Left forelimb (tissue), 1 donor: Measurements from ENCODE around the gene TCF7L2.

Experiments
- DNase-seq: peaks from one replicate; pipeline ENCODE4 v3.0.0-alpha.2; 2018; ENCODE audit warnings: low spot score

The TCF7L2 gene

DNA sequence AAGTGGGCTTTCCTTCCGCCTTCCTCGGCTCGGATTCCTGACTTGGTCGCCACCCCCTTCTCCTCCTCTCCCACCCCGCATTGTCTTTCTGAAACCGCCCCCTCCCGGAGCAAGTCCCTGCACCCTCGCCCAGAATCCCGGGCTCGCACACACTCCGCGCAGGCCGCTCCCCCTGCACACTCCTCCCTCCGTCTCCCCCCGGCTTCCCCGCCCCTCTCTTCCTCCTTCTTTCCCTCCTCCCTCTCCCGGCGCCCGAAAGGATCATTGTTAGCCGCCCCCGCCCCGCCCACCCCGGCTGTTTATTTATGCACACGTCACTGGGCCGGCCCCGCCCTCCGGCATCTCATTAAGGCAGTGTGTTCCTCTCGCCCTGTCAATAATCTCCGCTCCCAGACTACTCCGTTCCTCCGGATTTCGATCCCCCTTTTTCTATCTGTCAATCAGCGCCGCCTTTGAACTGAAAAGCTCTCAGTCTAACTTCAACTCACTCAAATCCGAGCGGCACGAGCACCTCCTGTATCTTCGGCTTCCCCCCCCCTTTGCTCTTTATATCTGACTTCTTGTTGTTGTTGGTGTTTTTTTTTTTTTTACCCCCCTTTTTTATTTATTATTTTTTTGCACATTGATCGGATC, at the start of gene TCF7L2:
Gene TCF7L2 (plus strand): TSS at position 373 of the 633 bp plus-strand sequence. CDS start 510 bp downstream, outside the sequence.
- peak; percentile 98 for DNase-seq

DNA sequence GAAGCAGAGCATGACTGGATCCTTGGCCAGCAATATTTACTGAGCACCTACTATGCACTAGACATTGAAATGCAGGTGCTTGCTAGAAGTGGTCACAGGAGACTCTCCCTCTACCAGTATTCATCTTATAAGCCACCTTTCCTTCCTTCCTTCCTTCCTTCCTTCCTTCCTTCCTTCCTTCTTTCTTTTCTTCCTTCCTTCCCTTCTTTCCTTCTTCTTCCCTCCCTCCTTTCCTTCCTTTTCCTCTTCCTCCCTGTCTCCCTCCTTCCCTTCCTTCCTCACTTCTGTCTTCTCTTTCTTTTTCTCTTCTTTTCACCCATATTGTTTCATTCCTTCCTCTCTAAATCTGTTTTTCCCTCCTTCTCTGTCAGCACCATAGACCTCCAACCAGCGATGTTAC, 47.3 kb upstream of the TCF7L2 start:
- DNase-seq = no peak

DNA sequence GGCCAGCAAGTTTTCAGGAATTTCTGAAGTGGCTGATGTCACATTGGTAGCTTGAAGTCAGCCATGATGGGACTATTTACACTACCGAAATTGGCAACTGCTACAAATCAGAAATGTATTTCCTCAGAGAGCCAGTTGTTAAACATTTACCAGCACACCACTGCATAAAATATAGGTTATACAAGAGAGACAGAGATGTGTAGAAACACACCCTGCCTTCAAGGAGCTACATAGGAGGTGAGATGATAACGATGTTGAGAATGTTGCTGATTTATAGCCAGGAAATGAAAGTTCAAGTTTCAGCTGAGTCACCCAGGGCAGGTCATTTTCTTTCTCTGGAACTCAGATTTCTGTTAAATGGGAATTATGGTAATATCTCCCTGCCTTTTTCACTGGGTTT, 46.0 kb upstream of the TCF7L2 start:
- no peak for DNase-seq

DNA sequence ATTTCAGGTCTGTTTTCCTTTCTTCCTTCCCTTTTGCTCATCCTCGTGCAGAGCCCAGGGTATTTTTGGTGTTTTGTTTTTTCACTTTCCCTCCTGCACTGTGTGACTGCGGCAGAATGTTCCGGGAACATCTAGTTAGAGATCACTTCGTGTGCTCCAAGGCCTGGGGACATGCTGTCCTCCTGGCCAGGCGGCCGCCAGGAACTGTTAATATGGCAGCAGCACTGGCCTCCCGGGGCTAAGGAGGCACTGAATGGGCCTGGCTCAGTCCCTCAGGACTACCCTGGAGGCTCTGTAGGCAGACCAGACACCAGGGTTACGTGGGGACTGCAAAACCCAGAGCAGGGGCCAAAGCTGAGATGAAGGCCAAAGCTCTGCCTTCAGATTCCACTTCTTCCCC, 43.1 kb upstream of the TCF7L2 start:
- DNase-seq = no peak

DNA sequence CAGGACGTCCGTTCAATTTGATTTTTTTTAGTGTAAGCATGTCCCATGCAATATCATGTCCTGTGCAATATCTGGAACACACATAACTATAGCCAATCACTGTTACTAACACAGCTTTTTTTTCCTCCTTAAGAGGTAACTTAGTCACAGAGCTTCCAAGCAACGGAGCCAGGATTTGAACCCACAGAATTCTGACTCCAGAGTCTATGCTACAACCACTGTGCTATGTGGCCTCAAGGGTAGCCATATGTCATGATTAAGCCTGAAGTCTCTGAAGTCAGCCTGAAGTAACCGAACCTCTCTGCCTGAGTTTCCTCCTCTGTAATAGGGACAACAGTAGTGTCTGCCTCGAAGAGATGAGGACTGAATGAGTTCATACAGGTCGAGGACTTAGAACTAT, 42.2 kb upstream of the TCF7L2 start:
- DNase-seq = no peak

DNA sequence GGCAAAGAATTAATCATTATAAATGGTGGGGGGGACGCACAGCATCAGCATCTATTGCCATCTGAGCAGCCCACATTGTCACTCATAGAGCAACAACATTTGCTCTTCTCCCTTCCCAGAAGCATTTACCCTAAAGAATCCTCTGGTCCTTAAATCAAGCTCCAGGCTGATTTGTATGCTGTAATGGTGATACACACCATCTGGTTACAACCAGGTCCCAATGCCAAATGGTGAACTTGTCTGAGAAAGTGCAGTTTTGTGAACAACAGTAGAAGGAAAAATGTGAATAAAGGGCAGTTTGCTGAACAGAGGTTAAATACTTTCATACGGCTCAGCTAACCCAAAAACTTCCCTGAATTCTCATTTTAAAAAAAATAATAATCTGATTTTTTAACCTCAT, 38.8 kb upstream of the TCF7L2 start:
- no peak for DNase-seq

DNA sequence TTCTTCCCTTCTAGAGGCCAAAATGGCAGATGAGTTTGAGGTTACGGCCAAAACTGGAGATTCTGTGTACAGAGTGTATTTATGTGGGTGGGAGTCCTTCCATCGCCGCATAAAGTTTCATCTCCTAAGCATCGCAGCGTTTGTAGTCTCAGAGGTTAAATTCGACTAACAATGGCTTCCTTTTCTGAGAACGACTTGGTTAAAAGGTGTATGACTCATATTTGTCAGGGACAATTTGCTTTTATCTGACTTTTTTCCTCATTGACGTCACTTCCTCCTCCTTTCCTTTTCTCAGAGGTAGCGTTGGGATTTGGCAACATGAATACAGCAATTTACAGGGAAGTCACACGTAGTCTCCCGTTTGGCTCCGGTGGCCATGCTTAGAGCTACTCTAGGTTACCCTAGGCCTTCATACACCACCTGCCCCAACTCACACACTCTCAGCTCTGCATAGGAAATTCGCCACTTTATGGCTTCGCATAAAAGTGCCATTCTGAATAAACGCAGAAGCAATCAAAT, 37.6 kb upstream of the TCF7L2 start:
- DNase-seq = no peak

DNA sequence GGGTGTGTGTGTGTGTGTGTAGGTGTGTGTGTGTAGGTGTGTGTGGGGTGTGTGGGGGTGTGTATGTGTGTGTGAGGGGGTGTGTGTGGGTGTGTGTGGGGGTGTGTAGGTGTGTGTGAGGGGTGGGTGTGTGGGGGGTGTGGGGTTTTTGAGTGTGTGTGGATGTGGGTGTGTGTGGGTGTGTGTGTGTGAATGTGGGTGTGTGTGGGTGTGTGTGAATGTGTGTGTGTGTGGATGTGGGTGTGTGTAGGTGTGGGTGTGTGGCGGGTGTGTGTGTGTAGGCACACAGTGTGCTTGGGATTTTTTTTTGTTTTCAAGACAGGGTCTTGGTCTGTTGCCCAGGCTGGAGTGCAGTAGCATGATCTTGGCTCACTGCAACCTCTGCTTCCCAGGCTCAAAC, 36.8 kb upstream of the TCF7L2 start:
- DNase-seq = no peak

DNA sequence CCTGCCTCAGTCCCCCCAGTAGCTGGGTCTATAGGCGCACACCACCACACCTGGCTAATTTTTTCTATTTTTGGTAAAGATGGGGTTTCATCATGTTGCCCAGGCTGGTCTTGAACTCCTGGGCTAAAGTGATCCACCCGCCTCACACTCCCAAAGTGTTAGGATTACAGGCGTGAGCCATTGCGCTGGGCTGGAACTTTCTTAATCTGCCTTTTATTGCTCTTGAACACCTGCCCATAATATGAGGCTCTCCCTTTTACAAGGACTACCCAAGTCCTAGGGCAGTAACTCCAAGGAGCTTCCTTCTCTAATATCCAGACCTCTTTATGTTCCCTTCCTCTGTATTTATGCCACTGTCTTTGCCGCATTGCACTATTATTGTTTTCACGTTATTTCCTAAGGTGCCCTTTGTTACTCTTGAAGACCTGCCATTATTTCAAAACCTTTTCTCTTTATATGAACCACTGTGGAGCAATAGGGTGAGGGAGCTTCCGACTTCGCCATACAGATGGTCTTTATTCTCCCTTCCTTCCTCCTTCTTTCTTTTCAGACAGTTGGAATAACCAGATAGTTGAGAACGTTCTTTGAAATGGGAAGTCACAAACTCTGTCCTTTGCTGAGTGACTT, 36.3 kb upstream of the TCF7L2 start:
- no peak for DNase-seq

DNA sequence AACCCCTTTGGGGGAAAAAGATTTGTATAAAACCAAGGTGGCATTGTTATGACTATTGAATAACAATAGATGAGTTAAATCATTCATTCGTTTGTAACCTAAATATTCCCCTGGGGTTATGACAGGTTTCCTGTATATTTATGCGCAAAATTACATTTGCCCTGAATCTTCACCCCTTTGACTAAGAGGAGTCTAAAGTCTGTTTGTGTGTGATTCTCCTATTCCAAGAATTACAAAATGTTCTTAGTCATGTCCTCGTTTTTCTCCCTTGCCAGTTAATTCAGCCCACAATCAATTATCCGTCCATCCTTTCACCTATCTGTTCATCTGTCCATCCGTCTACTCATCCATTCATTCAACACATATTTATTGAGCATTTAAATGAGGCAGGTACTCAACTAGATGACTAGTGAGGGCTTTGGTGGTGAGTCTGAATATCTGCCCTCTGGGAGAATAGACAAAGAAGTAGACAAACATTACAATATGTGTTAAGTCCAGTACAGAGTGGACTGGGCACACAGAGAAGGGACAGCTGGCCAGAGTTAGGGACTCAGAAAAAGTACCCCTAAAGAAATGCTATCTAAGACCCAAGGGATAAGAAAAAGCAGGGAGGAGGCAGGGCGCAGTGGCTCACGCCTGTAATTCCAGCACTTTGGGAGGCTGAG, 35.6 kb upstream of the TCF7L2 start:
- no peak for DNase-seq

DNA sequence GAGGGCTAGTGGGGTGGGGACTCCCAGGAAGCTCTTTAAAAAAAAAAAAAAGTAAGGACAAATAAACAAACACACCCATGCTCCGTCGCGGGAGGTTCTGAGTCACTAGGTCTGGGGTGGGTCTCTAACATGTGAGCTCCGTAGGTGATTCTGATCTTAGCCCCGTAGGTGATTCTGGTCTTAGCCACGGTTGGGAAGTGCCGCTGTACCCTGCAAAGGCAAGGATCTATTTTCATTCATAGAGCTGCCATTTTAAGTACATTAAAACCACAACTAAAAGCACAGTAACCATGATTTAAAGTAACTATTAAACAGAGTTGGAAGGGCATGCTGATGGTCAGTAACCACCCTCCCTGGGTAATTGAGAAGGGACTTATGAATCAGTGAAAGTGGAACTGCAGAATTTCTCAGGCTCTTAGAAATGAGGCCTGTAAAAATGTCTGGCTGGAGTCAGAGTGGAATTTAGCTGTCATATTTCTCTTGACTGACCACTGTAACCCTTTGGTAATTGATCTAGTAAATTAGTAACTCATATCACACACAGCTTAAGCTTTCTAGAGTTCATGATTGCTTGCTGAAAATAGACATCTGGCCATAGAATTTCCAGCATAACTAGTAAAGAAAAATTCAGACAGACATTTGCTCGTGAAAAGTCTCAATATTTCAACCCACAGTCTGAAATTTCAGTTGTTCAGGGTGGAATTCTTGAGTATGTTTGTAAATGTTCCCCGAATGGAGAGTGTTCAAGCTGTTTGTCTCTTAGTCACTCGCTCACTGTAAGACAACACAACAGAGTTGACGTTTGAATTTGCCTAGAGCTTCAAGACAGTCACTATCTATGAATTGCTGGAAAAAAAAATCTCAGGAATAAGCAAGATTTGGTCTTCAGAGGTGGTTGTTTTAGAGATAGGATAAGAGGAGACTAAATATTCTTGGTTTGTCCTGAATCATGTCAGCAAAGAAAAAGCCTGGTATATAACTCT, 34.2 kb upstream of the TCF7L2 start:
- DNase-seq = no peak

DNA sequence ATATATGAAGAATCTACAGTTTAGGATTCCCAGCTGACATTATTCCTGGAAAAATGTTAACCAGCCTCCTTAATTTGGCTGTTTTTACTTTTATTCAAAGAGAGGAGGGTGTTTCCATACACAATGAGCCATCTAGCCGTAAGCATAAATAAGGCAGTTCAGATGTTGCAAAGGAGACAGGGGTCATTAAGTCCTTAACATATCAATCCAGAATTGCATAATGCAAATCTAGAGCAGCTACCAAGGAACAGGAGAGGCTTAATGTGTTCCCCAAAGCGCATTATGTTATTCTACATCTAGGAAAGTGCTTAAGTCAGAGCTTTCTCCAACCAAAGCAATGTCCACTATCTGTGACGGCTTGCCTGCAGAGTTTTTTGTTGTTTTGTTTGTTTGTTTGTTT, 32.4 kb upstream of the TCF7L2 start:
- DNase-seq = no peak

DNA sequence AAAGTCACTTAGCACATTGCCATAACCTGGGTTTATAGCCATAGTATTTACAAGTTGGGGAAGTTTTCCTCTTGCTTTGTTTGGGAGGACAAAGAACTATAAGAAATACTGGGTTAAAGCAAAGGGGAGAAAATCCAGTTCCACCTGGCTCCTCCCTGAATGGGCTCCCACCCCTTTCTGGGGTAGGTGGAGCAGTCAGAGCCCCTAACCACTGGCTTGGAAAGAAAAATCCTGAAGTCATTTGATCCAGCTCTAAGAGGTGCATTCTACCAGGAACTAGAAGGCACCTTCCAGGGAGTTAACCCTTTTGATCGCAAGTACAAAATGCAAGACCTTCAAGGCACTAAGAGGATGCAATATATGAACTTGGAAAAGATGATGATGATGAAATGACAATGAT, 31.3 kb upstream of the TCF7L2 start:
- no peak for DNase-seq

DNA sequence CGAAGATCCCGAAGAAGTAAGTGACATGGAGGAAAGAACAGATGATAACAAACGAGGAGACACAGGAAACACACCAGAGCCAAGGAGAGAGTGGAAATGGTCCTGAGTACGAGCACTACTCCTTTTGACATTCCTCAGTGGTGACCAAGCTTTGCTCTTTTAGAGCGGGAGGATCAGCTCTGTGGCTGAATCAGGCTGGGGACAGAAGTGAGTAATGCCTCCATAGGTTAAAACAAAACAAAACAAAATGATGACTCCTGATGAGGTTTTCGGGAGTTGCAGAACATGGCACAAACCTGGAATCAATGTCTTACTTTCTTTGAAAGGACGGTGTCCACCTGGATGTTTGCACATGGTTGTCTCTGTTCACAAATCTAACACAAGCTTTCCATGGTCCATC, 30.3 kb upstream of the TCF7L2 start:
- no peak for DNase-seq

DNA sequence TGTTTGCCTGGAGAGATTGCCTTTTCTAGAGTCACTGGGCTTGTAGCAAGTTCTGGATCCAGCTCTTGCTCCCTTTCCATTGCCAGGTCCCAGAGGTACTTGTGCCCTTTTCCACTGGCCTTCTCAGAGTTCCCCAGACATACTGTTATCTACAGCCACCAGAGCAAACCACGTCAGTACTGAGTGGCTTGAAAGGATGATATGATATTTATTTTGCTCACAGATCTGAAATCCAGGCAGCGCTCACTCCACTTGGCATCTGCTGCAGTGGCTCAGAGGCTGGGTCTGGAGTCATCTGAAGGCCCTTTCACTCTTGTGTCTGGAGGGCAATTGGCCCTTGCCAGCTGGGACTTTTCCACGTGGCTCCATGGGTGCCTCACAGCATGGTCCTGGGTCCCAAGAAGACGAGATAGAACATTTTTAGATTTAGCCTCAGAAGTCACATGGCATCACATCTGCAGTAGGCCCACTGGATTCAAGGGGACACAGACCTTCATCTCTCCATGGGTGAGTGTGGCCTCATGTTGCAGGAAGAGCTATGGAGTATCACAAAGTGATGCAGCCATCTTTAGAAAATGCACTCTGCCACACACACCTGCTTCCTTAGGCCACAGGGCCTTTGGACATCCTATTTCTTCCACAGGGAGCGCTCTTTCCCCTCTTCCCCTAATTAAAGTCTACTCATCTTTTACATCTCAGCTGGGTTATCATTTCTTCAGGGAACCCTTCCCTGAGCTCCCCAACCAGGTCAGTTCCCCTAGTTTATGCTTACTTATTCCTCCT, 22.9 kb upstream of the TCF7L2 start:
- DNase-seq = no peak

DNA sequence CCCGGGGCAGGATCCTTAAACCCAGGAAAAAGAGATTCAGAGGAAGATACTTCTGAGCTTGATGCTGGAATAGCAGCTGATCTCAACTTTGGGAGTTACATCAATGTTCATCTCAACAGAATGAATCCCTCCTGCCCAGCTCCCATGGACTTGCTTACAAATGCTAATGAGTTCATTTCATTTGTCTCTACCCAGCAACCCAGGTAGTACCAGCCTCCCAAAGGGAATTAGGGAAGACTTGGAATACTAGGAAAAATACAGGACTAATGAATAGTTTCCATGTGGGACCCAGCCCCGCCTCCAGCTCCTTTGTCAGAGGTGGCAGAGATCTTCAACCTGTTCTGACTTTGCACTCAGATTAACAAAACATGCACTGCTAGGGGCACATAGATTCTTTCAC, 22.1 kb upstream of the TCF7L2 start:
- no peak for DNase-seq

DNA sequence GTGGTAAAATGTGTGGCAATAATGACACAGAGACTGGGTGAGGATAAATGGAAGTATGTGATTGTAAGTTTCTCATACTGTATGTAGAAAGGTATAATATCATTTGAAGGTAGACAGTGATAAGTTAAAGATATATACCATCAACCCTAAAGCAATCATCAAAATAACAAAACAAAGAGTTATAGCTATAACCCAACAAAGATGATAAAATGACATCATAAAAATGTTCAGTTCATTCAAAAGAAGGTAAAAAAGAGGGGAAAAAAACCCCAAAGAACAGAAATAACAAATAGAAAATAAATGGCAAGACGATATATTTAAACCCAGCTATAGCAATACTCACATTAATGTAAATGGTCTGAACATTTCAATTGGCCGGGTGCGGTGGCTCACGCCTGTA, 17.4 kb upstream of the TCF7L2 start:
- no peak for DNase-seq

DNA sequence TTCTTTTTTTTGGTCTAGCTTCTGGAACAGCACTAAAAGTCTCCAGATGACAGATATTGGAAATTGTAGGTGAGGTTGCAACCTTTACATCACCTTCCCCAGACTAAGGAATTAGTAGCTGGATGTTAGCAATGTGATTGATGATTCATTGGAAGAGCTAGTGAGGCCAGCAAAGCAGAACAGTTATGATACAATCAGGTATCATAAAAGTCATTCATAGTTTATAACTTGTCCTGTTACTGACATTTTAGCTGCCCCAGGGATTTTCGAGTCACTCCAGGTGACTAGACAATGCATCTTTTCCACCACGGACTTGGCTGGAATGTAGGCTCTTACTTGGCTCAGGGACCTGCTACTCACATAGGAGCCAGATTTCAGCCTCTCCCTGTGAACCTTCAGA, 15.9 kb upstream of the TCF7L2 start:
- DNase-seq = no peak

DNA sequence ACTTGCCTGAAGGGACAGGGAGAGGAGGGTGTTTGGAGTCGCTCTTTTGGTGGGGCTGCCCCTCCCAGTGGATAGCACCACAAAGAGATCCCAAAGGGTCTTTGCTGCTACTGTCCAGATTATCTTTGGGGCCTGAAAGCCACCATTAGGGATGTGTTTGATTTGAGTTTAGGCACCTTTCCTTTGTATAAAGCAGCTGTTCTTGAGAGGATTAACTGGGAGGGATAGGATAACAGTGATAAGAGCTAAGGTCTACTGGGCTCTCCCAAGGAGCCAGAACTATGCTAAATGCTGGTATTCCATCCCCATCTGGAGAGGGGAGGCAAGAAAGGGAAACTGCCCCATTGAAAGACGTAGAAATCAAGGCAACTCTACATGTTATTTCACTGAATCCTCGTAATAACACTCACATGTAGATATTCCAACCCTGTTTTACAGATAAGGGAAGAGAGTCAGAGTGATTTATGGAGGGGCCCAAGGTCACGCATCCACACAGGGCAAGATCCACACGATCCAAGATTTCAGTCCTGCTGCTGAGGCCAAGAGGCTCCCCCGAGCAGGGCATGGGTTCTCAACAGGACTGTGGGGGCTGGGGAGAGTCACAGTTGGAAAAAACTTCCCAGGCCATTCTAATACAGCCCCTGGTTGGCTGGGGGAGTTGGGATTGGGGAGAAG, 11.1 kb upstream of the TCF7L2 start:
- DNase-seq = no peak

DNA sequence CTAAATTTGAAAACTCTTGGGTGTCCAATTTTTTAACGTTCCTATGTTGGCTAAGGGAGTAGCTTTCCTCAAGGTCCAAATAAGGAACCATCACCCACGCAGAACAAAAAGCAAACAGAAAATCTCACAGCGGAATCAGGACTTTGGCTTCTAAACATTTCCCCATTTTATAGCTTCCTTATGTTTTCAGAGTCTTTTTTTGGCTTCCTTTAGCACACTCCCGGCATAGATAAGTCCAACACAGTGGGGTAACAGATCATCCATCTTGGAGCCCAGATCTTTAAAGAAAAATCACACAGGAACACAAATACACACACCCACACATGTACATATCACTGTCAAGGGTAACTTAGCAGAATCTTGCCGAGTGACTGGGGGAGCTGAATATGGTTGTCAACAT, 4.2 kb upstream of the TCF7L2 start:
- no peak for DNase-seq

DNA sequence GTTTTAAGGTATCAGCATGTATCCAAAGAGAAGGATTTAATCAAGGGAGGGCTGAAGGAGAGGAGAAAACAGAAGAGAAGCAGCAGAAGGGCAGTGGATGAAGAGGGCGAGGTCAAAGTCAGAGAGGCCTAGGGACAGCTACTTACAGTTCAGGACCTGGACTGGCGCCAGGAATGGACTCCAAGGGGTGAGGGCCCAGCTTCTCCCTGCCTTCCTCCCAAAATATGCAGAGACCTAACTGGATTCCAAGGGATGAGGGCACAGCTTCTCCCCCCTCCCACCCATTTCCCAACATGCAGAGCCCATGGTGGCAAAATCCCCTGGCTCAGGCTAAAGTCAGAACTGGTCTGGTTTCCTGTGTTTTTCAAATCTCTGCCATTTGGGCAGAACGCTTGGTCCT, 3.4 kb upstream of the TCF7L2 start:
- DNase-seq = no peak
